CD14-positive monocyte (primary cell): ENCODE measurements around the gene RASSF5. TPM values are rescaled to one million over a fixed set of nuclear protein-coding genes. Genes with fewer than 3 reads are reported as not detected.
A peak's percentile ranks its signal among the peaks of the same experiment; 100 is the strongest.

Experiments used
- DNase-seq, 3 donors: peaks; one replicate each; pipeline ENCODE4 v3.0.0-alpha.2; 2011 to 2022
- H2AFZ ChIP-seq: 2 replicates; pipeline ENCODE4 v1.6.0; 2012; ENCODE audit warnings: mild to moderate bottlenecking, low read depth, low read length, inconsistent platforms; ENCODE audit not compliant: insufficient read depth, poor library complexity, severe bottlenecking
- H3K27ac ChIP-seq, 2 donors: 1 replicate in 1 of 2; 2 replicates in 1 of 2; pipeline ENCODE4 v1.5.1; 2012 to 2013; ENCODE audit warnings: low read length in 2 of 2, control low read depth in 1 of 2, inconsistent platforms in 1 of 2, low read depth in 1 of 2, mild to moderate bottlenecking in 1 of 2
- H3K27me3 ChIP-seq, 2 donors: one replicate each; pipeline versions ENCODE4 v1.6.0 to v1.6.1; 2011 to 2013; ENCODE audit warnings: low read length in 2 of 2; ENCODE audit not compliant: control insufficient read depth in 2 of 2, insufficient read depth in 2 of 2
- H3K36me3 ChIP-seq, 2 donors: replicated peaks in 1 of 2; 1 replicate in 1 of 2; 2 replicates in 1 of 2; pipeline versions ENCODE4 v1.5.1 to v1.6.1; 2012 to 2013; ENCODE audit warnings: low read length in 2 of 2, control low read depth in 1 of 2, inconsistent platforms in 1 of 2, mild to moderate bottlenecking in 1 of 2; ENCODE audit not compliant: insufficient read depth in 2 of 2, control insufficient read depth in 1 of 2
- H3K4me1 ChIP-seq, 2 donors: 1 replicate in 1 of 2; 2 replicates in 1 of 2; pipeline versions ENCODE4 v1.5.1 to v1.6.1; 2012 to 2013; ENCODE audit warnings: low read length in 2 of 2, control low read depth in 1 of 2, inconsistent platforms in 1 of 2, mild to moderate bottlenecking in 1 of 2, moderate library complexity in 1 of 2; ENCODE audit not compliant: insufficient read depth in 2 of 2, control insufficient read depth in 1 of 2
- H3K4me2 ChIP-seq: replicated peaks from 2 replicates; pipeline ENCODE3; 2012; ENCODE audit warnings: low read length, moderate library complexity, mild to moderate bottlenecking; ENCODE audit not compliant: poor library complexity, severe bottlenecking; ENCODE audit errors: extremely low read depth
- H3K4me3 ChIP-seq, 3 experiments: fragments of 200-600 bp in 1 of 3; sonication (generic) in 1 of 3; replicated peaks in 1 of 3; 1 replicate in 2 of 3; 2 replicates in 1 of 3; pipeline ENCODE4 v1.5.1; 2011 to 2013; ENCODE audit warnings: low read length in 3 of 3, mild to moderate bottlenecking in 3 of 3, control low read depth in 2 of 3, low read depth in 2 of 3, inconsistent platforms in 1 of 3, moderate library complexity in 1 of 3
- H3K79me2 ChIP-seq: 2 replicates; pipeline ENCODE4 v1.6.0; 2012; ENCODE audit warnings: mild to moderate bottlenecking, control low read depth, inconsistent platforms, low read length, moderate library complexity; ENCODE audit not compliant: insufficient read depth
- H3K9ac ChIP-seq: 2 replicates; pipeline ENCODE4 v1.6.0; 2017; ENCODE audit warnings: low read length, mild to moderate bottlenecking; ENCODE audit not compliant: insufficient read depth, poor library complexity, severe bottlenecking
- H3K9me3 ChIP-seq, 2 donors: replicated peaks in 1 of 2; 1 replicate in 1 of 2; 2 replicates in 1 of 2; pipeline versions ENCODE4 v1.5.1 to v1.6.1; 2012 to 2013; ENCODE audit warnings: low read length in 2 of 2, control low read depth in 1 of 2; ENCODE audit not compliant: control insufficient read depth in 1 of 2, insufficient read depth in 1 of 2
- H4K20me1 ChIP-seq: 2 replicates; pipeline ENCODE4 v1.6.0; 2012; ENCODE audit warnings: mild to moderate bottlenecking, low read length, control low read depth, moderate library complexity; ENCODE audit not compliant: insufficient read depth
- H3K27ac Mint-ChIP-seq, 7 donors: one replicate each; pipeline ENCODE4 v1.8.0; 2020; ENCODE audit warnings: mild to moderate bottlenecking in 7 of 7, mixed read lengths in 7 of 7, moderate library complexity in 6 of 7, inconsistent platforms in 2 of 7
- H3K27me3 Mint-ChIP-seq, 3 donors: one replicate each; pipeline ENCODE4 v1.8.0; 2021 to 2022; ENCODE audit warnings: low read depth in 3 of 3, mild to moderate bottlenecking in 3 of 3, mixed read lengths in 3 of 3, moderate library complexity in 3 of 3, inconsistent platforms in 1 of 3
- H3K36me3 Mint-ChIP-seq, 2 donors: one replicate each; pipeline ENCODE4 v1.8.0; 2020; ENCODE audit warnings: mixed read lengths in 2 of 2, inconsistent platforms in 1 of 2, mild to moderate bottlenecking in 1 of 2
- H3K4me1 Mint-ChIP-seq: one replicate; pipeline ENCODE4 v1.8.0; 2020; ENCODE audit warnings: mild to moderate bottlenecking, mixed read lengths
- H3K4me3 Mint-ChIP-seq, 2 donors: one replicate each; pipeline ENCODE4 v1.8.0; 2020; ENCODE audit warnings: mild to moderate bottlenecking in 2 of 2, mixed read lengths in 2 of 2, moderate library complexity in 1 of 2
- H3K9me3 Mint-ChIP-seq, 7 donors: one replicate each; pipeline ENCODE4 v1.8.0; 2020 to 2022; ENCODE audit warnings: mixed read lengths in 7 of 7, mild to moderate bottlenecking in 6 of 7, moderate library complexity in 6 of 7, inconsistent platforms in 2 of 7
- CTCF ChIP-seq: fragments of 200-600 bp; IDR thresholded peaks from one replicate; pipeline ENCODE4 v1.8.0; 2022; ENCODE audit warnings: antibody characterized with exemption, mild to moderate bottlenecking
- WGBS: methylation state at CpG from one replicate; pipeline ENCODE4 v1.1.5; 2013; ENCODE audit warnings: missing lambda C conversion rate; ENCODE audit not compliant: insufficient coverage; 5-methylcytosine and 5-hydroxymethylcytosine counted together
- intact Hi-C, 2 donors: fragments of 100-400 bp; cut with micrococcal nuclease; formaldehyde crosslinking; loops; one replicate each; pipeline versions ENCODE4 v1.15.0 to v1.15.1; 2023
- polyA plus RNA-seq, 3 donors: library from polyadenylated mRNA; depleted of rRNA in 1 of 3; unstranded in 2 of 3; stranded (reverse) in 1 of 3; fragments of 300-500 nt in 2 of 3; fragments of >200 nt in 1 of 3; fragmentation: Illumina TruSeq in 2 of 3; gene quantifications; 1 replicate in 2 of 3; 2 replicates in 1 of 3; pipeline ENCODE4 v1.2.3, GENCODE V29; 2012 to 2021

Gene RASSF5
- polyA plus RNA-seq, 3 donors, result 81.6 to 129 (median 127) TPM

DNA sequence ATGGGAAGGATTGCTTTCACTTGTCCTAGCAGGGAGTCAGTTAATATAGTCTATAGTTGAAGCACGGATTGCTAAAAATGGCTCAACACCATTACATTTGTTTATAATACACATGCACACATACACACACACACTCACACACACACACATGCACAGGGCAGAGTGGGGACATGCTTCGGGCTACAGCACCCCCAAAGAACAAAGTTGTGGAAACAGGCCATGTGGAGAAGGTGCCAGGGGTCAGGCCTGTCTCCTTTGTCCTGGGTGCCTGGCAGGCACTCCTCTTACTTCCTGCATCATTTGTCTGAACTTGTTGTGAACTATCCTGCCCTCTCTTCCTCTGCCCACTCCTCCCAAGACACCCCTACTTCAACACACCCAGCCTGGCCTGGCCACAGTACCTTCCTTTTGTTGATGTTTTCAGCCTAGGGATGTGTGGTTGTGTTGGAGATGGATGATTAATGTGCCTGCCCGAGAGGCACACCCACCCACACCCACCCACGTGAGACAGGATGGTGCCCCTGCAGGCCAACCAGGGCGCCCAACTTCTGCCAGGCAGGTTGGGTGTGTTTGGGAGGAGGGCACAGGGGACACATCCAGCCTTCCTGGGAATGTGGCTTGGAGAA lies 17.5 kb downstream of the RASSF5 start:
- H3K27ac Mint-ChIP-seq, result peak overlapping the region in 1 of 7 donors; percentile 48
- H3K36me3 ChIP-seq, result no peaks in the 10 kb centered on the region
- no peaks in the 10 kb centered on the region for H3K9me3 ChIP-seq
- intact Hi-C loops, result no loop called here
- no peak overlapping the region for H2AFZ ChIP-seq
- no peak for TF ChIP-seq CTCF
- no peaks in the 10 kb centered on the region for H3K27me3 ChIP-seq
- H3K9ac ChIP-seq, result no peak overlapping the region
- H3K9me3 Mint-ChIP-seq, result no peaks in the 10 kb centered on the region
- WGBS, result no CpG with 5 or more reads among the region's 5 CpGs
- peaks cover 3 to 8% (median 6%) of the 10 kb centered on the region in 3 donors for H3K27me3 Mint-ChIP-seq
- no peak overlapping the region for H3K4me2 ChIP-seq
- H3K4me1 ChIP-seq, result no peaks in the 10 kb centered on the region
- no peaks in the 10 kb centered on the region for H3K36me3 Mint-ChIP-seq
- H3K79me2 ChIP-seq, result no peaks in the 10 kb centered on the region
- peak in 2 of 3 donors; percentile 32 to 49 for DNase-seq
- H3K4me1 Mint-ChIP-seq, result peaks cover 4% of the 10 kb centered on the region
- no peak overlapping the region for H3K4me3 Mint-ChIP-seq
- no peak overlapping the region for H3K27ac ChIP-seq
- H3K4me3 ChIP-seq, result no peak overlapping the region
- H4K20me1 ChIP-seq, result no peaks in the 10 kb centered on the region

GRCh38 chr1:206526064-206526911 lies 19.0 kb downstream of the RASSF5 start:
- Histone ChIP-seq H3K27me3 (no peaks in the 10 kb centered on the region), H3K79me2 (no peaks in the 10 kb centered on the region), H3K9ac (no peak overlapping the region), H3K27ac (no peak overlapping the region), H3K36me3 (no peaks in the 10 kb centered on the region), H3K4me3 (no peak overlapping the region), H2AFZ (no peak overlapping the region), H4K20me1 (no peaks in the 10 kb centered on the region), H3K4me1 (no peaks in the 10 kb centered on the region), H3K9me3 (no peaks in the 10 kb centered on the region), H3K4me2 (no peak overlapping the region)
- Mint-ChIP-seq H3K9me3 (peaks cover 0 to 1% (median 0%) of the 10 kb centered on the region in 7 donors), H3K27me3 (peaks cover 1 to 6% (median 3%) of the 10 kb centered on the region in 3 donors), H3K36me3 (no peaks in the 10 kb centered on the region), H3K4me1 (peaks cover 4% of the 10 kb centered on the region), H3K4me3 (no peak overlapping the region), H3K27ac (peak overlapping the region in 1 of 7 donors; percentile 30)
- no peak for TF ChIP-seq CTCF
- WGBS, result 89% methylated on average over 1 of the region's 6 CpGs
- intact Hi-C loops, result no loop called here
- DNase-seq, result no peak
